Central memory CD4-positive, alpha-beta T cell (primary cell): ENCODE data around the gene KRTAP2-3.

Experiments
- DNase-seq: peaks from one replicate; pipeline ENCODE4 v3.0.0; 2022

KRTAP2-3 gene

GRCh38 chr17:41029633-41030245 lies 30.2 kb downstream of the KRTAP2-3 start, which contains the start of gene KRTAP1-4:
Gene KRTAP1-4, minus strand, starts transcription at chr17:41030195. Its CDS starts 117 bp downstream, at chr17:41030078.
- no peak for DNase-seq

GRCh38 chr17:41026715-41027471 lies 33.0 kb downstream of the KRTAP2-3 start, which contains the start of gene KRTAP1-5:
Gene KRTAP1-5, minus strand, starts transcription at chr17:41027208. Its CDS starts 53 bp downstream, at chr17:41027155.
- no peak for DNase-seq

- DNase-seq, result no peak
These were observed 35.2 kb downstream of the KRTAP2-3 start for GRCh38 chr17:41024697-41025096.

DNA sequence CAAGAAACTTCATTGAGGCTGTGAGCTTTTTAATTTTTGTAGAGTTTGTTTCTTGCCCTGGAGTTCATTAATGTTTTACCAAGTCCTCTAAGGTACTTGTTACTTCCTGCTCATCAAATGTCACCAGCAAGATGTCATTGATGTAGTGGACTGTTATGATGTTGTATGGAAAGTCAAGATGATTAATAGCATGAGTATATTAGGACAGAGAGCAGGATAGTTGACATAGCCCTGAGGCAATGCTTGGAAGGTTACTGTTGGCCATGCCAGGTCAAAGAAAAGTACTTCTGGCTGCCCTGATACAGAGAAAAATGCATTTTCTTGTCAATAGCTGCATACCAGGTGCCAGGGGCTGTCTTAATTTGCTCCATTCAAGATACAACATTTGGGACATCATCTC lies 39.6 kb downstream of the KRTAP2-3 start:
- no peak for DNase-seq

- no peak for DNase-seq
These were observed 40.5 kb downstream of the KRTAP2-3 start for GRCh38 chr17:41019415-41019814.

GRCh38 chr17:41018541-41018940 lies 41.4 kb downstream of the KRTAP2-3 start:
- DNase-seq, result no peak

DNA sequence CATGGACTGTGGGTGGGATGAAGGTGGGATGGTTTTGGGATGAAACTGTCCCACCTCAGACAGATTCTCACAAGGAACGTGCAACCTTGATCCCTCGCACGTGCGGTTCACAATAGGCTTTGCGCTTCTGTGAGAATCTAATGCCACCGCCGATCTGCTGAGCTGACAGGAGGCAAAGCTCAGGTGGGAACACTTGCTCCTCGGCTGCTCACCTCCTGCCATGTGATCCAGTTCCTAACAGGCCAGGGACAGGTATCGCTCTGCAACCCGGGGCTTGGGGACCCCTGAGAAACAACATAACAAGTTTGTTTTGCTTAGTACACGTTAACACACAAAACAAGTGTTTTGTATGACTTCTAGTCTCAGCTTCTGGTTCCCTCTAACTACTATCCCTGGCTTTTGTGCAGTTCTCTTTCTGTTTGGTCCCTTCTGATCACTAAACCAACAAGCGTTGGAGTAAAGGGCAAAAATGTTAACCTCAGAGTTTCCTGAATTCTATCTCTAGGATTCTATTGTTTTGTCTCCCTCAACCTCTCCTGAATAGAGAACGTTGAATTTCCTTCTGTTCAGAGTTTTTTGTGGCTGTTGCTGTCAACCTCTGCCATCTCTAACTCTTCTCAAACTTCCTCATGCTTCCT lies 43.2 kb downstream of the KRTAP2-3 start:
- DNase-seq, result no peak

DNA sequence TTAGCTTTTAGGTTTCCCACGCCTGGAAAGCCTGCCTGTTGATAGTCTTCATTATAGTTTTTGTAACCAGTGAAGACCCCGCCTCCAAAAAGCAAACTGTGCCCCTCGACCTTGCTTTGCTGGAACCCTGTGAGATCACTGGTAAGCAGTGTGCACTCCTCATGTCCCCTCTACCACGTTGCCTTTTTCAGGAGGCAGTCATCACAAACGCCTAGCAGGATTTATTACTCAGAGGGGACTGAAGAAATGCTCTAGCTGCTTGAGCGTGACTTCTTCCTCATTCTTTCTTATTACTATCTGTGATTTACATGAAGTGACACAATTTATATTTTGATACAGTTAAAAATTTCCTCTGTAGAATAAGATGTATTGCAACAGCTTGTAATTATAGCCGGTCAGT lies 44.5 kb downstream of the KRTAP2-3 start:
- no peak for DNase-seq

DNA sequence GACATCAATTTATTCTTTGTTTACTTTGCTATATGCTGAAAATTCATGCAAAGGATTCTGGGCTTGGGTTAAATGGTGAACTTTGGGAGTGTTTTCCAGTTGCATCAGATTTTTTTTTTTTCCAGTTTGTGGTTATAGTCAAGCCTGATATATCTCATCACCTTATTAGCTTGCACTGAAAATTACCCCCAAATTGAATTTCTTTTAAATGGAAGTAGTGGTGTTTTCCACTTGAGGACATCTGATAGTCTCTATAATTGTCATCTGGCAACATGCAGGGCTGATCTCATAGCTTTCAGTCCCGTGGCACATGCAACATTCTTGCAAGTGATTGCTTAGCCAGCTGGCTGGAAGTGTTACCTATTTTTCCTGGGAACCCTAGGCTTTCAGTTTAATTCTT lies 46.3 kb downstream of the KRTAP2-3 start:
- no peak for DNase-seq

- DNase-seq, result no peak
These were observed 46.7 kb downstream of the KRTAP2-3 start for GRCh38 chr17:41013181-41013580.

GRCh38 chr17:41012326-41013120 lies 47.4 kb downstream of the KRTAP2-3 start:
- DNase-seq, result no peak

DNA sequence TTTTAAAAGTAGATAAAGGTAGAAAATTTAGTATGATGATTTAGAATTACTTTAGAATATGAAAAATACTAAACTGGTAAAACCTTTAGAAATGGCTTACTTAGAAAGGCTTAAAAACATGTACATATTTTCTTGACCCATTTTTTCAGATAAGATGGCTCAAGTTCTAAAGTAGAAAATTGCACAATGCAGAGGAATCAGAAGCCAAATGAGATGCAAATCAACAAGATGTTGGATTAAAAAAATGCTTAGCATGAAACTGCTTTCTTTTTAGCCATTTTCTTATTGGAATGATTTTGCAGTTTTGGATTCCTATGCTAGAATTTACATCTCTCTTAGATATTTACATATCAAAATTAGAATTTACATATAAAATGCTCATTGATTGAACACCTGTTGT lies 49.5 kb downstream of the KRTAP2-3 start:
- DNase-seq, result no peak

- DNase-seq, result no peak
These were observed 50.0 kb downstream of the KRTAP2-3 start for GRCh38 chr17:41009936-41010335.

DNA sequence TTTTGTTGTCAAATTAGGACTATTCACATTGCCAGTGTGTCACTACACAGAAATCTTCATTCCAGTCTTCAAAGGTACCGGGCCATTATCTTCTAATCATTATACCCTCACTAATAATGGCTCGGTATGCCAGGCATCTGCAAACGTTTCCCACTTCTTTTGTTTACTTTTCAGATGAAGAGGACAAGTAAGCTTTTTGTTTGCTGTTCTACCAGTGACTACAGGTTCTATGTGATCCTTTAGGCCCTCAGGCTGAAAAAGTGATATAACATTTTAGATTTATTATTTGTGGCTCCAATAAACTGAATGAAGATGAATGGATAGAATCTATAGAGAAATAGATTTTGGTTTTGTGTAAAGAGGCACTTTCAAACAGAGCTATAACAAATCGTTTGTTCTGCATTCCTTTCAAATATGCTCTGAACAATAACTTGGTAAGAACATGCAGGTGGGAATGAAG lies 50.6 kb downstream of the KRTAP2-3 start:
- DNase-seq, result no peak
